ENCODE data around the gene CCL4L2.
"Not testable (repeated sequence)": the region's sequence is repeated elsewhere in the genome, so short reads cannot be mapped to it uniquely, and the experiment has no call there.

Gene CCL4L2

GRCh38 chr17:36221581-36222100, 10.8 kb downstream of the CCL4L2 start:
- DNase-seq (ENCODE audit: low read depth), result not testable (repeated sequence)

DNA sequence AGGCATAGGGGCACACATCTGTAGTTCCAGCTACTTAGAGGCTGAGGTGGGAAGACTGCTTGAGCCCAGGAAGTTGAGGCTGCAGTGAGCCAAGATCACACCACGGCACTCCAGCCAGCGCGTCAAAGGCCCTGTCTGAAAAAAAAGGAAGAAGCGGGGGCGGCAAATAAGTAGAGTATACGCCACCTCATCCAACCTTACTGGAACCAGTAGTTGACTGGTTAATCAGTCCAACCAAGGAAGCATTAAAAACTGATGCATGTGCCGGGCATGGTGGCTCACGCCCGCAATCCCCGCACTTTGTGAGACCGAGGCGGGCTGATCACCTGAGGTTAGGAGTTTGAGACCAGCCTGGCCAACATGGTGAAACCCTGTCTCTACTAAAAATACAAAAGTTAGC, 12.1 kb downstream of the CCL4L2 start:
- not testable (repeated sequence) for DNase-seq (ENCODE audit: low read depth)

DNA sequence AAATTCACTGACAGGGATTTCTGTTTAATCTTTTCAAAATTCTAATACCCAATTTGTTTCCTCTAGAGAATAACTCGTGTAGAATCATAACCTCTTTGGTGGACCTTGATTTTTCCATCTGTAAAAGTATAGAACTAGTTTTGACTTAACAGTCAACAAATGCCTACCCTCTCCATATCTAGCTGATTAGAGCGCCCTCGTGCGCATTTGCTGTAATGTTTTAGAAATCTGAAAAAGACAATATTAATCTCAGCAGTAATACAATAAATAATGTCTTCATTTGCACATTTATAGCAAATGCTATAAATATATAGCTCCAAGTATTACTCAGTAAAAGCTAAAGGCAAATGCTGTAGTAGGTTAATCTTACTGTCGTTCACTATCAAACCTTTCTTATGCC, 18.8 kb downstream of the CCL4L2 start:
- not testable (repeated sequence) for DNase-seq (ENCODE audit: low read depth)

- DNase-seq (ENCODE audit: low read depth), result not testable (repeated sequence)
These were observed 31.2 kb downstream of the CCL4L2 start for GRCh38 chr17:36242046-36242445.

Data from stimulated activated CD8-positive, alpha-beta memory T cell treated with anti-CD3 and anti-CD28 coated beads, Interleukin-12 subunit alpha, Interleukin-12 subunit beta, amount 100 ng/mL, for 4 hours (primary cell).